ENCODE measurements around the gene HYI. TPM values are rescaled to one million over a fixed set of nuclear protein-coding genes. Genes with fewer than 3 reads are reported as not detected.

Gene HYI
- polyA plus RNA-seq, 1 donor, result 18.3 TPM

- no peak for DNase-seq (ENCODE audit: low read depth)
Observed at GRCh38 chr1:43444836-43445235, 8.9 kb downstream of the HYI start.

GRCh38 chr1:43444151-43444828 lies 9.4 kb downstream of the HYI start:
- no peak for DNase-seq (ENCODE audit: low read depth)

- DNase-seq (ENCODE audit: low read depth), result no peak
Observed at GRCh38 chr1:43443197-43443946, 10.4 kb downstream of the HYI start.

- no peak for DNase-seq (ENCODE audit: low read depth)
Observed at GRCh38 chr1:43442756-43443155, 11.0 kb downstream of the HYI start.

DNA sequence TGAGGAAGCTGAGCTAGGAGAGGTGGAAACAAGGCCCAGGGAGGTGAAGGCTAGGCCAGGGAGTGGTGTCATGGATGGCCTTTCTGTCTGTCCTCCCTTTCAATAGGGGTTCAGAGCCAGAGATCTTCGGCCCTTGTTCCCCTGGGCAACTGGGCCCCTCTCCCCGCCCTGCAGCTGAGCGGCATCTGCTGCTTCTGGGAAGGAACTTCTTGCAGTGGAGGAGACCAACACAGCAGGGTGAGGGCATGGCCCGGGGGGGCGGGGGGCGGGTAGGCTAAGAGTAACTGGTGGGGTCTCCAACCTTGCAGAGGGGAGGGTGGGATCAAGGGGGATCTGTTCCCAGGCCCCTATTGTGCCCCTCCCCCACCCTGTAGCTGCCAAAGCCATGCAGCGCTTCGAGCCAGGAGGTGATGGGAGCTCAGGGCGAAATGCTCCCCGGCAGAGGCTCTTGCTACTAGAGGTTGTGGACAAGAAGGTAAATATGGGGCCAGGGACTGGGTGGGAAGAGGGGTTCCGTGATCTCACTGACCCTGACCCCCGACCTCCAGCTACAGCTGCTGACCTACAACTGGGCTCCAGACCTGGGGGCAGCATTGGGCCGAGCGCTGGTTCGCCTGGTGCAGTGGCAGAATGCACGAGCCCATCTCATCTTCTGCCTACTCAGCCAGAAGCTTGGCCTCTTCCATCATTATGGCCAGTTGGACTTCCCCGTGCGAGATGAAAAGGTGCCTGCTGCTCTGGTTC lies 11.7 kb downstream of the HYI start:
- no peak for DNase-seq (ENCODE audit: low read depth)

DNA sequence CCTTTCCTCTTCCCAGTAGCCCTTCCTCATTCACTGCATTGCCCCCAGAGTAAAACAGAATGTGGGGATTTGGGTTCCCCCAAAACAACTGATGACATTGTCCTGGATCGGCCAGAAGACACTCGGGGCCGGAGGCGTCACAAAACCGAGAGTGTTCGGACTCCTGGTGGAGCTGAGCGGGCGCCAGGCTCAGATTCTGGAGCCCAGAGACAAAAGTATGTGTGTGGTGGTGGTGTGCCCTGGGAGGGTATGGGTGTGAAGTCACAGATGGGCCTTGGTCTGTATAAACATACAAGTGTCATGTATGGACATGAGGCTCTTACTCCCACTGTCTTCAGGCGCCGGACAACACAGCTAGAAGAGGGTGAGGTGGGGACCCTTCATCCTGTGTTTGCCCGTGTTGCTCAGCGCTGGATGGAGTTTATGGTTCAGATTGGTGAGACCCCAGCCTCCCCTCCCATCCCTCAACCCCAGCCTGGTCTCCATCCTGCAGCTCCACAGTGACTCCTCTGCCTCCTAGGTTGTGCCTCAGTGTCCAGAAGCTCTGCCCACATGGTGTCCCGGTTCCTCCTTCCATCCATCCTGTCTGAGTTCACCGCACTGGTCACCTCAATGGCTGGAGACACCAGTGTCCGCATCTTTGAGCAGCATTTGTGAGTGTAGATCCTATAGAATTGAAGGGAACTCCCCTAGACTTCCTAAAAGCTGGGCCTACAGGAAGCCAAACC lies 12.4 kb downstream of the HYI start:
- no peak for DNase-seq (ENCODE audit: low read depth)

DNA sequence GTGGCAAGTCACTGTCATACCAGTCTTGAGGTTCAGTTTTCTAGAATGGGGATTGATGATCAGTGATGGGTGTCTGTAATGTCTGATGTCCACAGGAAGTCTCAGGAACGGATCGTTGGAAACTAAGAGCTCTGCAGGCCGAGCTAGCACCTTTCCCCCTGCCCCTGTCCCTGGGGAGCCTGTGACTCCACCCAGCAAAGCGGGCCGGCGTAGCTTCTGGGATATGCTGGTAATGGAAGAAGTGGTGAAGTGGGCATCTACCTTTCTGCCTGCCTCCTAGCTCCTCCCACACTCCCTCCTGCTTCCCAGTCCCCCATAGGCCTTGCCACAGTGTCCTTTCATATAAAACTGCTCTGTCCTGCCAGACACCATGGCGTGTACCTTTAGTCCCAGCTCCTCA lies 13.4 kb downstream of the HYI start:
- no peak for DNase-seq (ENCODE audit: low read depth)

DNA sequence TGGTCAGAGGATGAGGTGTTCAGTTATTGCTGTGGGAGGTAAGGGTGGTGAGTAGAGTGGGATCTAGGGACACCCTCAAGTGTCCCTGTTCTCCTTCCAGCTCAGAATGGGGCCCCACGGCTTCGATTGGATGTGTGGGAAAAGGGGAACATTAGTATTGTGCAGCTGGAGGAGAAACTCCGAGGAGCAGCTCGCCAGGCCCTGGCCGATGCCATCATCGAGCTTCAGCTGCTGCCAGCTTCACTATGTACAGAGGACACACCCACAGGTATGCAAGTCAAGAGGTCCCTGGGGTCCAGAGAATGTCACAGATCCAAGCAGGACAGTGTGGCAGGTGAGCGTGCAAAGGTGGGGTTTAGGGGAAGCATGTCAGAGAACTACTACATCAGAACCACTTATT lies 13.9 kb downstream of the HYI start:
- no peak for DNase-seq (ENCODE audit: low read depth)

- DNase-seq (ENCODE audit: low read depth), result no peak
Observed at GRCh38 chr1:43438953-43439581, 14.7 kb downstream of the HYI start.

DNA sequence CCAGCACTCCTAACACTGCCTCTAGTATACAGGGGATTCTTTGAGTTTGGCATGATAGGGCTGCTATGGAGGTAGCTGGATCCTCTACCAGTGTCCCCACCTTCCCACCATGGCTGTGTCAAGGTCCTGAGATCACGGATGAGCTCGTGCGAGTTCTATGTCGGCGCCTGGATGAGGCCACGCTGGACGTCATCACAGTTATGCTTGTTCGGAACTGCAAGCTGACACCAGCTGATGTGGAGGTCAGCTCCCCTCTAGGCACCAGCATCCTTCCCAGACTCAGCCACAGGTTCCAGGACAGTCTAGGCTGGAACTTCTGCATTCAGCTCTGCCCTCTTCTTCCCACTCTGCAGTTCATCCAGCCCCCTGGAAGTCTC lies 15.2 kb downstream of the HYI start:
- no peak for DNase-seq (ENCODE audit: low read depth)

DNA sequence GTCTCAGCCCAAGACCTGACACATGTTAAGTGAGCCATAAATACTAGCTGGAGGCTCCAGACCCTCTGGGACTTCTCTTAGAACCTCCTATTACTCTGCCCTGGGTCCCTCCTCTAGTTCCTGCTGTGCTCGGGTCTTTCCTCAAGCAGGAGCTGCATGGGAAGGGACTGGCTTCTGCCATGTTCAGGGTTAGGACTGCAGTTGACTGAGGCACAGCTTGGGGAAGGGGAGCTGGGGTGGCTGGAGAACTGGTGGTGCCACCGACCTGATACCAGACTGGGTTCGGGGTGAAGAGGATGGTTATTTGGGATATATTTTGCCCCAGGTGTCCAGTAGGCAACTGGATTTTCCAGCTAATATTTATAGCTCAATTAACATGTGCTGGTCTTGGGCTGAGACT lies 15.7 kb downstream of the HYI start:
- no peak for DNase-seq (ENCODE audit: low read depth)

GRCh38 chr1:43437031-43437973 lies 16.4 kb downstream of the HYI start:
- no peak for DNase-seq (ENCODE audit: low read depth)

DNA sequence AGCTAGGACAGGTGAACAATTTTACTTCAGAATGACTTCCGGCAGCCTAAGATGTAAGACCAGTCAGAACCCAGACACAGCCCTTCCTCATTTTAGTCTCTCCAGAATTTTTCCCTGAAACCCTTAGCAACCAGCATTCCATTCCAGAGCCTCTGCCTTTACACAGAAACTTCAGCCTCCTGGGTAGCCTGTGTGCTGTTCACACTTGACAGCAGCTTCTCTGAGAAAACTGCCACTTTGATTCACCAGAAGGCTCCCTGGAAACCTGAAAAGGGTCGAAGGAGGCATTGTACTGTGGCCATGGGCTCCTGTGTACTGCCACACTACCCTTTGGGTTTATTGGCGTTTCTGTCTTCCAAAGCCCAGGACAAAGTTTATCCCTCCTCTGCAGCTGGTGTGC lies 17.4 kb downstream of the HYI start:
- no peak for DNase-seq (ENCODE audit: low read depth)

DNA sequence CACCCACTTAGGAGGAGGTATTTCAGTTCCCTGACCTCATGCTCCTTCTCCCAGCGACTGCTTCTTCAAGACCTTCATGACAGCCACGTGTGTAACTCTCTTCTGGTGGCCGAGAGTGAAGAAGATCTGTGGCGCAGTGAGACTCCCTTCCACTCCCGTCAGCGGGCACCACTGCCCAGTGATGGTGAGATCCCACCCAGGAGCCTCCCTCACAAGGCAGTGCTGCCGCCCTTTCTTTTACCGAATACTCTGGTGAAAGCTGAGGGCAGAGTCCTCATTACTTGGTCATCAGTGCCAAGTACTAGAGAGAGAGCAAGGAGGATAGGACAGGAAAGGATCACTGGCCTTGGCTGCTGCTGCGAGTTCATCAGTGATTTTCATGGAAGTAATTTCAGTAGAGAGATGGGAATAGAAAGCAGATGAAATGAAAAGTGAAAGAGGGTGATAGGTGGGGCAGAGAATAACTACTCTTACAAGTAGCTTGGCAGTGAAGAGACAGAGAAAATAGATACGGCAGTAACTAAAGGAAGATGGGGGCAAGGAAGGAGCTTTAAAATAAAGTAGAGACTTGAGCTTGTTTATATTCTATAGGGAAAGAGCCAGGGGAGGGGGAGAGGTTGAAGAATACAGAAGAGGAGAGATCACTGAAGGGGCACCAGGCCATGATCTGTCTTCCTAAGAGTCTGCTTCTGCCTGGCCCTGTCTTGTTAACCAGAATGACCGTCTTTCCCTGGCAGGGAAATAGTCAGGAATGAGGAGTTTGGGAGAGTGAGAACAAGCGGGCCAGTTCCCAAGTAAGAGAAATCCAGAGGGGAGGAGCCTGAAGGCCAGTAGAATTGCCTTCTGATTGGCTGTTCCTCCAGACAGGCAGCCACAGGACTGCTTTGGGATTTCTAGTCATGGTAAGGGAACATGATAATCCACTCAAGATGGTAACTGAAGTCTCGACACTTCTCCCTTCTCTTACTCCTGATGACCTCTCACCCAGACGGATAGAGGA lies 18.3 kb downstream of the HYI start:
- DNase-seq (ENCODE audit: low read depth), result peak; percentile 64

DNA sequence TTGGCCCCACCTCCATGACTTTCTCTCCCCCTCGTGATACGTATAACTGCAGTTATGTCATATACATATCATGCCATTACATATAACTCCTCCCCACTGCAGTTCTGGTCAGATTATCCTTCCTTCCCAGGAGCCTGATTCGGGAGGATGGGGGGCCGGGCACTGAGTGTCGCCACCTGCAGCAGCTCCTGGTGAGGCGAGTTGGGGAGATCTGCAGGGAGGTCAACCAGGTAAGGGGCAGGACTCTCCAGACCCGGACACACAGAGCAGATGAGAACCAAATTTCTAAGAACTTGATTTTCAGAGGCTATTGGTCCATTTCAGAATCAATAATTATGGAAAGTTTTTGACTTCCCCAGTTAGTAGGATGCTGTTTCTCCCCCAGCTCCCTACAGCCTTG lies 19.5 kb downstream of the HYI start:
- no peak for DNase-seq (ENCODE audit: low read depth)

- DNase-seq (ENCODE audit: low read depth), result no peak
Observed at GRCh38 chr1:43432907-43433306, 20.8 kb downstream of the HYI start.

- no peak for DNase-seq (ENCODE audit: low read depth)
Observed at GRCh38 chr1:43432171-43432860, 21.4 kb downstream of the HYI start.

- no peak for DNase-seq (ENCODE audit: low read depth)
Observed at GRCh38 chr1:43431676-43432075, 22.1 kb downstream of the HYI start.

DNA sequence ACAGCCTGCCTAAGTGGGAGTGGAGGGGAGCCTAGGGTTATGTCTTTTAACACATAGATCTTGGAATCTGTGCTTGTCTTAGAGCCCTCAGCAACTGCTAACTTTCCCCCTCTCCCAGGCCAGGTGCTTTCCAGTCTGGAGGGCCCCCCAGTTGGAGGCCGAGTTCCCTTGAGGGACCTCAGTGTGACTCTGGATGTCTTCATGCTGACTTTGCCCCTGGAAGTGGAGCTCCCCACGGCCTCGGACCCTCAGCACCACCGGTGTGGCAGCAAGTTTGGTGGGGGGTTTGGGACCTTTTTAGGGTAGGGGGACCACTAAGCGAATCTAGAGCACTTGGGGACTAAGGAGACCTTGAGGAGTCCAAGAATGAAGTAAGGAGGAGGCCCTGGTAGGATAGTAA lies 22.9 kb downstream of the HYI start:
- no peak for DNase-seq (ENCODE audit: low read depth)

All from forelimb muscle (tissue), 1 donor.